ENCODE results near the gene PARD3.
"Not testable (repeated sequence)": the region's sequence is repeated elsewhere in the genome, so short reads cannot be mapped to it uniquely, and the experiment has no call there.

Gene PARD3

DNA sequence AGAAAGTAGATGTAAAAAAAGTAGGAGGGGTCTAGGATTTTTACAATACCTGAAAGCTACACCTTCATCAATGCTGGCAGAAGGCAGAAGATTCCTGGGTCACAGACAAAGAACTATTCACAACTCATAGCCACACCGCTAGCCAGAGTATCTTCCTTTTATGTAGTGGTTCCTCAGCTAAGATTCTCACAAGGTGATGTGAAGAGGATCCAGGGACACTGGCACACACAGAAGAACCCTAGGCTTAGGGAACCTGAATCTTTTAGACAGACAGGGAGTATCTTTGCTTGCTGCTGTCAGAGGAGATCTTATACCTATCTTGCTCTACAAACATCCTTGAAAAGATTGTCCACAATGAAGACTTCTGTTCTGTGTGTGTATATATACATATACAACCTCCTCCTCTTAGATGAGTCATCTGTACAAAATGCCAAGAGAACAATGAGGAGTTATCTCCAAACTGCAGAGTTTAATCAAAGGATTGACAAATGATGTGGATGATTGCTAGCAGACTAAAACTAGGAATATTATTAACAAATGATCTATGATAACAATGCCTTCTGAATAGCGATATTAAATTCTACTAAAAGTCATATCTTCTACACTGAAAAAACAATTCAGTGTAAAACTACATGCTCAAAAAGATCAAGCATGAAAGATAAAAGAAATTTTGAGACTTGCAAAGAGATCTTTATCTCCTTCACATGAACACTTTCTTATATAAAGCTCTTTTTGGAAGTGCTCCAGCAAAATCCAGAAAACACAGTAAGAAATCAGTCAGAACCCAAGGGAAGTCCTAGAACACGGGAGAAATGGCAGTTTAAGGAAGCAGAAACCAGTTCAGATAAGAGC is 409.3 kb downstream of the PARD3 start:
- no peak for DNase-seq (ENCODE audit: low read depth in 1 of 2, low spot score in 1 of 2)

DNA sequence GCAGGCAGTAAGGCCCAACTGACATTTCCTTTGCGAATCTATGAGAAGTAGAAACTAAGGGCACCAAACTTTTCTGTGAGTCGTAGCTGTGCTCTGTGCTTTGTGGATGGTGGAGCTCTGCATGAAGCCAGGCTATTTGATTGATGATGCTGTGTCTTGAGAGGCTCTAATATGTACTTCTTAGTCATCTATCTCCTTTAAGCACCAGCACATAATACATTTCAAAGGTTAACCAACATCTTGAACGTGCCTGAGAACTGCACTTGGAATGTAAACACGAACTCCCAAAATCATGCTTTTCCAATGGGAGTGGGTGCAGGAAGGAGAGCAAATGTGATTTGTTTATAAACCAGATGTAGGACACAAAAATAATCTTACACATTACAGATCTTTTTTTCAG is 411.6 kb downstream of the PARD3 start:
- no peak for DNase-seq (ENCODE audit: low read depth in 1 of 2, low spot score in 1 of 2)

DNA sequence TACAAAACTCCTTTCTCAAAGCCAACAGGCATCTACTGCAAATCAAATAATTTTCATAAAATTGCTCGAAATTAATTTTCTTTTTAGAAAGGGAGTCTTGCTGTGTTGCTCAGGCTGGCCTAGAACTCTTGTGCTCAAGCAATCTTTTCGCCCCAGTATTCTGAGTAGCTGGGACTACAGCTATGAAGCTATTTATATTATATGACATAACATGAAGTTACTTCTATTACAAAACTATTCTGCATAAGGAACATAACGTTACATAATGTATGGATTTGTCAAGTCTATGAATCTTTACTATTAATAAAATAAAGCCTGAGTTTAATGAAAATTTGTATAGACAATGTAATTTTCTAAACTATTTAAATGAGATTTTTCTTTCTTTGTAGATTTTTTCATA is 415.0 kb downstream of the PARD3 start:
- no peak for DNase-seq (ENCODE audit: low read depth in 1 of 2, low spot score in 1 of 2)

DNA sequence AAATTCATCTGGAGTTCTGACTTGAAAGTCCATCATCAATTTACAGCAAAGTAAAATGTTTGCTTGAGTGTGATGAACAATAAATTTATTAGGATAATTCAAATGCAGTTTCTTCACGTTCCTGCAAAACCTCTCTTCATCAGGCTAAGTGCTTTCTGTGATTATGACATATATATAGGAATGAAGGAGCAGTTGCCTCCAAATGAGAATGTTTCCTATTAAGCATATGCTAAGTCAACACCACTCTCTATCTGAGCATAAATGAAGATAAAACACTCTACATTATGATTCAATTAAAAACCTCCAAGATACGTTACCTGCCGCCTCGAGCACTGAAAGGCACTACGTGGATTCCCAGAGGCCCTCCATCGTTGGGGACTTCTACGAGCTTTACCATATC is 416.1 kb downstream of the PARD3 start:
- DNase-seq (ENCODE audit: low read depth in 1 of 2, low spot score in 1 of 2), result no peak

DNA sequence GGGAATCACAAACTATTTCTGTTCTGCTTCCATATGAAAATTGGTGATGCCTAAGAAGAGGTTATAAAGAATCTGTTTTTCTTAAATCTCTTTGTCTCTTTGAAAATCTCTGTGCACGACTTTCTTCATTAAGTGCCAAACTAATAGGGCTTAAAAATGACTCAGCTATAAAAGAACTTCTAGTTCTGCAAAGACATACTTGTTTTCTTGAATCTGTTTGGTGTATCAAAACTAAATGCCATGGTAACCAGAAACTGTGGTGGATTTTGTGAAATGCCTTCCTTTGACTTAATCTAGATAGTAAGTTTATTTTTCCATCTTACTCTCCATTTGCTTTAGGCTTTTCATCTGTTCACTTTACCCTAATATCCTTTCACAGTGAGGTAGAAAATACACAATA is 417.8 kb downstream of the PARD3 start:
- DNase-seq (ENCODE audit: low read depth in 1 of 2, low spot score in 1 of 2), result no peak

DNA sequence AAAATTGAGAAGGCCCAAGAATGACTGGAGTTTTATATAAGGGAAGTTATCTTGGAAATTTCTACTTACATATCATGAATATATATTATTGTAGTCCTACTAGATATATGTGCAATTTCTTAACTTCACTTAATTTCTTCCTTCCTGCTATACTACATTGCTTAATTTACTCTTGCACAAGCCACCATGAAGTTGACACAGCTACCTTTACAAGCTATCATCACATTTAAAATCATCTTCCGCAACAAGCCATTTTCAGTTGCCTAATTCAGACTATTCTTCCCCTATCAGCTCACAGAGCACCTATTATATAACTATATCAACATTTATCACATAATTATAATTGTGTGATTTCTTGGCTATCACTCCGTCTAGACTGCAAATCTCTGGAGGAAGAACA is 418.4 kb downstream of the PARD3 start:
- DNase-seq (ENCODE audit: low read depth in 1 of 2, low spot score in 1 of 2), result no peak

DNA sequence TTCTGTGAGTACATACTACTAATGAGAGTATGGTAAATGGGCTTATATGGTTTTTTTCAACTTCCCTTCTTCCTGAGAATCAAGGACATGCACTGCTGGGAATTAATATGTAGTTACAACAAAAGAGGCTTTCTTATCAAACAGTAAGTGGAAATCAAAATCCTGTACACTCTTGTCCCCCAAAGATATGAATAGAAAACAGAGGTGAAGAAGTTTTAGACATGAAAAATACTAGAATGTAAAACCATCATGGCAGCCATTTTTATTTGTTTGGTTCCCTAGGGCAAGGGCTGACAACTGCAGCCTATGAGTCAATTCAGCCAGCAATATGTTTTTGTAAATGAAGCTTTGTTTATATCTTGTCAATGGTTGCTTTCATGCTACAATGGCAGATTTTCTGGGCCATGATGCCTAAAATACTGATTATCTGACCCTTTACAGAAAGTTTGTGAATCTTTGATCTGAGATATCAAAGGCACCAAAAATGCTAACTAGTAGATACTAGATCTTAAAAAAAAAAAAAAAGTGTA is 422.4 kb downstream of the PARD3 start:
- no peak for DNase-seq (ENCODE audit: low read depth in 1 of 2, low spot score in 1 of 2)

DNA sequence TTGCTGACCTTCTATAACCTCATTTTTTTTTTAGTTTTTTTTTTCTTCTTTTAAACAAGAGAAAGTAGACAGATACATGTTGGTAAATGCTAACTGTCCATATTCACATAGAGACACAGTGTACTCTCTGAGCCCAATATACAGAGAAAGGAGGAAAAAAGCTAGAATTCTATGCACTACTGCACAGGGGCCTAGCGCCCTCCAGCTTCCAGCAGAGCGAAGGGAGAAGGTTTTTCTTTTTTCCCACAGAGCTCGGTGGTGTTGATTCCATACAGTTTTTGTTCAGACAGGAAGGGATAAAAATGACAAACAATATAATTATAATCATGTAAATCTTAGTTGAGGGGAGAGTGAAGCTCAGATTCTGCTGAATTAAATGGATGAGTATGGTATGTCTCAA is 423.9 kb downstream of the PARD3 start:
- not testable (repeated sequence) for DNase-seq (ENCODE audit: low read depth in 1 of 2, low spot score in 1 of 2)

DNA sequence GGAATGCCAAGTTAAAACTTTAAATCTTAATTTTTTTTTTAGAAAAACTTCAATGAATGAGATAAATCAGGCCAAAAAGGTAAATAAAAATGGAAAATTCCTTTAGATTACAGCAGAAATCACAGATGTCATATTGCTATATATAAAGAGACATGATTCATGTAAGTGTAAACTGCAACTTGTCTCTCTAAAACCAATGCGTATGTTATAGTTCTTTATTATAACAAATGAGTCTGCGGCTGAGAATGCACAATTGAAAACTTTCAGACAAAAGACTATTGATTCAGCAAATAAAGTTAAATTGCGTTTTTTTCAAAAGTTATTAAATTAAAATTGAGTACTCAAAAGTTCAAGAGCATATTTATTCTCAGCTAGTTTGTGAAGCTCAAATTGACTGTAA is 425.3 kb downstream of the PARD3 start:
- DNase-seq (ENCODE audit: low read depth in 1 of 2, low spot score in 1 of 2), result no peak

DNA sequence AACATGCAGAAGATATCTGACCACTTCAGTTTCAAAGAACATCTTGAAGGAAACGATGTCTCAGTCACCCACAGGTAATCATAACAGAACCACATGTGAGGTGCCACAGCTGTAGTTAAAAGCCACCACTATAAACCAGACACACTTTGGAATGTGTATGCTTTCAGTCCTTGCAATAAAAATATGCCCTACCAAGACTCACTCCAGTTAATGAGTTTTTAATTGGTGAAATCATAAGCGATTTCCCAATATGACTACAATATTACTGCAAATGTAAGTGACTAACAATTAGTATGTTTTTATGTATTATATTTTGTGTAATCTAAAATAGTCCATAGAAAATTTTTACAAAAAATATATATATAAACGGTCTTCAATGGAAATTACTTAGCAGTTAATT is 428.2 kb downstream of the PARD3 start:
- DNase-seq (ENCODE audit: low read depth in 1 of 2, low spot score in 1 of 2), result no peak

DNA sequence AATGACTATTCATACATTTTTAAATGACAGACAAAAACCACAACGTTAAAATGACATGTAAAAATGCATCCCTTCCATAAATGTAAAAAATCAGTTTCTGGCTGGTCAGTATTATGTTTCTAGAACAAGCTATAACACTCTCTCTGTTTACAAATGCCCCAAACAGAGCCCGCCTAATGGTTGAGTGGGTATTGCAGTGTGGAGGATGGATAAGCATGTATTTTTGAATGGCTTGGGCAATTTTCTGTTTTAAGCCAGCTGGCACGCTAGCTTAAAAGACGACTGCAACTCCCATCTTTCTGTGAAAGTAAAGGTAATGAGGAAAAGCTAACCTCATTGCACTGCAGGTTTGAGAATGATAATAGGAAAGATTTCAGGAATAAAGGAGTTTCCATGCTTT is 430.7 kb downstream of the PARD3 start:
- no peak for DNase-seq (ENCODE audit: low read depth in 1 of 2, low spot score in 1 of 2)

DNA sequence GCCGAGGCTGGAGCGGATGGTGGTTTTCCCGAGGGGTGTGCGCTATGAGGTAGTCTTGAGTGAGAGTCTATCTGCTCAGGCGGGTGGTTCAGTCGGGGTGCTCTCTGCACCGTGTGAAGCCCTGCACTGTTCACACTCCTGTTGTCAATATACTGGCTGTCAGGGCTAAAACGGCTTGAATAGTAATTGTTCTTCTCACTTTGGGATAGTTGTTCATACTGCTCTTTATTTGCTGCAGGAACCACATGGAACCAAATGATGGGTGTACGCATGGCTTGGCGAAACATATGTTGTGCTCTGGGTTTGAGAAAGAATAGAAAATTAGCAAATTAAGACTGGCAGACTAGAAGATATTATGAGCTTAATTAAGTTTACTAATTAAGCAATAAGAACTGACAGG is 432.5 kb downstream of the PARD3 start:
- no peak for DNase-seq (ENCODE audit: low read depth in 1 of 2, low spot score in 1 of 2)

DNA sequence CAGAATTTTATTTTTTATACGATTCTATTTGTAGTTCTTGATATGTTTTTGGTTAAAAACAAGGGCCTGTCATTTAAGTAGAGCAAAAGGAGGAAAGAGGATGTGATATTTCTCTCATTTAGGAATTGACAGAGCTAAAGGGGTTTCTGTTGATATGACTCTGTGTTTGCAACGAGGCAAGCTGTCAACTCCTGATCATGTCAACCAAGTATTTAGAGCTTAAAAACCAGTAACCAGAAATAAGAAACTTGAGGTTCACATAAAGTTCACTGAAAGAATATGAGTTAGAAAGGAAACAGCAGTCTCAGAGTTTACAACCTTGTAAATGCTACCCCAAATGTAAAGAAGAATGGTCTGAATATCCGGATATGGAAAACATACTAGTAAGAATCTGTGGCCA is 434.2 kb downstream of the PARD3 start:
- no peak for DNase-seq (ENCODE audit: low read depth in 1 of 2, low spot score in 1 of 2)

DNA sequence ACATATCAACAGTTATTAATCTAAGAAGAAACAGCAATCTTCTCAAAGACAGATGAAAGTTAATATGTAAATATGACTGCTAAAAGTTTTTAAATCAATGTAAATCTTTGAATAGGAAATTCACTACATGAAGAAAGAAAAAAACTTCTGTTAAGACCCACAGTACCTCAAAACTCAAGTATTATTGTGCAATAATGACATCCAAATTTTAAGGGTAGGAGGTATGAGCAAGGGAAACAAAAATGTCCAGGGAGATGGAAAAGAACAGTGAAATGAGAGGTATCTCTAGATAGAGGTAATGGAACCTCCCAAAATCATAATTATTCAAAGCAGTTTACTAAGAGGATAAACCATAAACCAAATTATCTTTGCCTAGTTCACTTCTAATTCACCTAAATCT is 436.8 kb downstream of the PARD3 start:
- no peak for DNase-seq (ENCODE audit: low read depth in 1 of 2, low spot score in 1 of 2)

DNA sequence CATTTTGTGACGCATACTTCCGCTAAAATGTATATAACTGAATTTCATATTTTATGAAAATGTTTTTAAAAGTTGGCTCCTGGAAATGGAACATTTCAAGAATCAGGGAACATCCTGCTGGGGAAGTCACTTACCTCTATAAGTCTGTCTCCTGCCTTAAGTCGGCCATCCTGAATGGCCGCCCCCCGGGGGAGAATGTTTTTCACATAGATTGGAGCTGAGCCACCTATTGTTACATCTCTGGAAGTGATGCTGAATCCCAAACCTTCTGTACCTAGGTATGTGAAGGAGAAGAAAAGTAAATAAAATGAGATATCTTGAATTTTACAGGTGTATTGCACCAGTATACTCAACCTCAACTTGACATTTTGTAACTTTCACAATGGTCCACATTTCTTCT is 437.3 kb downstream of the PARD3 start:
- no peak for DNase-seq (ENCODE audit: low read depth in 1 of 2, low spot score in 1 of 2)

DNA sequence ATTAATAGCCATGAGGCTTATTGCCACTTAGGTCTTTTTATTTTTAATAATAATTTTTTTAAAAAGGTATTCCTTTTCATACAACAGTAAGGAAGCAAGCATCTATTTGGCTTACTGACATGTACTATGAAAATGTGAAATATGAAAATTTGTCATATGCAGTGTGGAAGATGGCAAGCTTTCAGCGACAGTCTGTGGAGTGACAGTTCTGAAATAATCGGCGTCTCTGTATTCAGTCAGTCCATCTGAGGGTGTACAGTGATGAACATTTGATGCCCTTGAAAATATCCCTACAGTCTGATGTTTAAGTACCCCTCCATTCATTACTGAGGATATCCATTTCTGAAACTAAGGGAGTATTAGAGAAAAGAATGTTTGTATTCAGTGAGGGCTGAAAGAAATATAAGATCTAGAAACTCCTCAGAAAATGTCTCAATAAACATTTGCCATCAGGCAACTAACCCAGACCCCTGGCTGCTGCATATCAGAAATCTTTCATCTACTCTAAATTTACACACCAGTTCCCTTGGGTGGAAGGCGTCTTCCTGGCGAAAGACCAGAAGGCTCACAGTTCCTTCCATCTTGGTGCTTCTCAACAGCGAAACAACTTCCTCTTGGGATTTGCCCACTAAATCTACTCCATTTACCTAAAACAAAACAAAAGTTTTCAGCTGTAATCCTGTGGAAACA is 440.6 kb downstream of the PARD3 start:
- DNase-seq (ENCODE audit: low read depth in 1 of 2, low spot score in 1 of 2), result no peak

DNA sequence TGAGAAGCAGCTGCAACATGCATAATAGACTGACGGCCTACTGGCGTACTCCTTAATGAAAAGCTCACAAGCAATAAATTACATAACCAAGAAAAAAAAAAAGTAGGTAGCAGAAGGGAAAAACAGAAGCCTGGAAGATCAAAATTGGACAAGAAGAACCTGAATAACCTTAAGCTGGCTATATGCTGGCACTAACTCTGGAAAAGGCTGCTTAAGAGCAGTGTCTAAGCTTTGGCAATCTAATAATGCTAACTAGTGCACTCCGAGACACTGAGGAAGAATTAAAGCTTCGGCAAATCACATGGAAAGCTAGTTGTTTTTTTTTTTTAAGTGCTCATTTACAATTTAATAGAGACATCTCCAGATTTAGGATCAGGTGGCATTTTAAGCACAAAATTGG is 441.9 kb downstream of the PARD3 start:
- DNase-seq (ENCODE audit: low read depth in 1 of 2, low spot score in 1 of 2), result no peak

DNA sequence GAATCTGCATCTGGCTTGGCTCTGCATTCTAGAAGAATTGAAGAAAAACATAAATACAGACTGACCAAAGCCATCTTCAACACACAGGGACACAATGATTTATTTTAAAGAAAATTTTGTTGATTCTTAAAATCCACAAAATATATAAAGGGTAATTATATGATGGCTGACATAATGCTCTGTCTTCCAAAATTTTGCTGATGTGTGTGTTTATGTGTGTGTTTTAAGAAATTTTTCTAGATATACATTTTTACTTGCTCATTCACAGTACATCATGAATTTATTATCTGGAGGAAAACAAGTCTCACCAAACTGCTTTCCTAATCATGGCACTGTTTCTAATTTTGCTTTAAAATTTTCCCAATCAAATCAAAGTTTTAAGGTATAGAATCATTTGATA is 442.6 kb downstream of the PARD3 start:
- no peak for DNase-seq (ENCODE audit: low read depth in 1 of 2, low spot score in 1 of 2)

DNA sequence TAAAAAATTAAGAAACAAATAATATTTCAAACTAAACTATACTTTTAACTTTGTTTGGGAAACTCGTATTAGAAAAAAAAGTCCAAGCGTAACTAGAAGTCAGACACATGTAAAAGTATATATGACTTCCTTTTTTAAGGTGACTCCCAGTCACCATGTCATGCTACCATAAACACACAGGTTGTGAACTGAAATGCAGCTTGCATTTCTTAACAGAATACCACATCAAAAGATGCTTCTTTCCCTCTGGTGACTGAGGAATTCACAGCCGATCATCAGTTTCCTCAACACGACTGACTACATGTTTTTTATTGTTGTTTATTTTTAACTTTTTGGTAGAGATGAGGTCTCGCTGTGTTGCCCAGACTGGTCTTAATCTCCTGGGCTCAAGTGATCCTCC is 445.0 kb downstream of the PARD3 start:
- DNase-seq (ENCODE audit: low read depth in 1 of 2, low spot score in 1 of 2), result no peak

DNA sequence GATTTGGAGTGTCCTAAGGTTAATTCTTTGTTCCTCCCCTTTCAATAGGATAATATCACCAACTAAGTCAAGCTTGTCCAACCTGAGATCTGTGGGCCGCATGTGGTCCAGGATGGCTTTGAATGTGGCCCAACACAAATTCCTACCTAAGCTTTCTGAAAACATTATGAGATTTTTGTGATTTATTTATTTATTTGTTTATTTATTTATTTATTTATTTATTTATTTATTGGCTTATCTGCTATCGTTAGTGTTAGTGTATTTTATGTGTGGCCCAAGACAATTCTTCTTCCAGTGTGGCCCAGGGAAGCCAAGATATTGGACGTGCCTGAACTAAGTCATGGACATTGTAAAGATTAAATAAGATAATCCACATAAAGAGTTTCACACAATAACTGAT is 446.0 kb downstream of the PARD3 start:
- no peak for DNase-seq (ENCODE audit: low read depth in 1 of 2, low spot score in 1 of 2)

DNA sequence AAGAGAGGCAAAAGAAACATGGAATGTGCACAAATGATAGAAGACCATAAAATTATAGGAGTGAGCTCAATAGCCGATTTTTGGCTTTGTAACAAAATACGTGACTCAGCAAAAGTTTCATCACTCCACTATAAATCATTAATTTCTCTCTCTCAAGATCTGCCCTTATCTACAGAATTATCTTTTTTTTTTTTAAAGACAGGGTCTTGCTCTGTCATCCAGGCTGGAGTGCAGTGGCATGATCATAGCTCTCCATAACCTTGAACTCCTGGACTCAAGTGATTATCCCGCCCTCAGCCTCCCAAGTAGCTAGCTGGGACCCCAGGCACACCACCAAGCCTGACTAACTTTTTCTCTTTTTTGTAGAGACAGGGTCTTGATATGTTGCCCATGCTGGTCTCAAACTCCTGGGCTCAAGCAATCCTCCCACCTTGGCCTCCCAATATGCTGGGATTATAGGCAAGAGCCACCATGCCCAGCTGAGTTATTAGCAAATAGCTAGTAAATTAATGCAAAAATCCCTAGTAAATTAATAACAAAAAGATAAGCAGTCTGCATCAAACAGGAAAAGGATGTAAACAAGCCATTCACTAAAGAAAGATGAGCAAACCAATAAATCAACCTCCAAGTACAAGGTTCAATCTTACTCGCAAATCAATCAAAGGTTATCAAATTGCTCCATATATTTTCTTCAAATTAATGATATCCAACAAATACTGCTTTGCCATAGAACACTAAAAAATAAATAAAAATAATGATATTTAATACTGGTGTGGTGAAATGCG is 450.7 kb downstream of the PARD3 start:
- no peak for DNase-seq (ENCODE audit: low read depth in 1 of 2, low spot score in 1 of 2)

DNA sequence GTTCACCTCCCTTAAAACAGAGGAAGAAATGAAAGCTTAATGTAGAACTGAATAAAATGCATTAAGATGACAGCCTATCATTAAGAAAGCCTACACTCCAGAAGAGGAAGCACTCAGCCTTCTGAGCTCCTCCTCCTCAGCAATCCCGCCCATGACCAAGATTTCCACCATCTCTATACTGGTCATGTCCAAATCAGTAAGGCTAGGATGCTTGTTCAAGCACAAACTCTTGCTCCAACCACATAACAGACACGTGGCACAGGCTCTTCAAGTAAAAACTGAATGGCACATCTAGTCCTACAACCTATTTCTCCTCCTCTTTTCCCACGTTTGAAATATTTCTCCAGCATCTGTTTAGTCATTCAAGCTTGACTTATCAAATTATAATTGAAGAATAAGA is 454.1 kb downstream of the PARD3 start:
- no peak for DNase-seq (ENCODE audit: low read depth in 1 of 2, low spot score in 1 of 2)
